H9 (cell line): ENCODE results near the gene ANKS1B. TPM values are rescaled to one million over a fixed set of nuclear protein-coding genes. Genes with fewer than 3 reads are reported as not detected.

ENCODE experiments used
- DNase-seq: peaks from one replicate; pipeline ENCODE4 v3.0.0-alpha.2; 2017
- H2AFZ ChIP-seq: one replicate; pipeline ENCODE4 v1.6.1; 2013; ENCODE audit warnings: mild to moderate bottlenecking, low read length, control low read depth, moderate library complexity
- H2AK5ac ChIP-seq: 2 replicates; pipeline ENCODE4 v1.6.1; 2013; ENCODE audit warnings: low read length, control low read depth, mixed read lengths; ENCODE audit not compliant: insufficient read length
- H2BK120ac ChIP-seq: one replicate; pipeline ENCODE4 v1.6.1; 2013; ENCODE audit warnings: low read depth, mild to moderate bottlenecking, low read length, control low read depth, inconsistent platforms; ENCODE audit not compliant: poor library complexity, severe bottlenecking
- H2BK12ac ChIP-seq: 2 replicates; pipeline ENCODE4 v1.6.1; 2013; ENCODE audit warnings: low read length, control low read depth, mixed read lengths, low read depth; ENCODE audit not compliant: insufficient read length
- H2BK15ac ChIP-seq: 2 replicates; pipeline ENCODE4 v1.6.1; 2013; ENCODE audit warnings: low read depth, low read length, control low read depth
- H2BK20ac ChIP-seq: one replicate; pipeline ENCODE4 v1.6.1; 2013; ENCODE audit warnings: low read depth, mild to moderate bottlenecking, low read length, control low read depth, inconsistent platforms; ENCODE audit not compliant: poor library complexity, severe bottlenecking
- H2BK5ac ChIP-seq: 2 replicates; pipeline ENCODE4 v1.6.1; 2013; ENCODE audit warnings: low read length, control low read depth, mixed read lengths; ENCODE audit not compliant: insufficient read length
- H3K14ac ChIP-seq: 2 replicates; pipeline ENCODE4 v1.6.1; 2013; ENCODE audit warnings: low read length, control low read depth; ENCODE audit not compliant: insufficient read depth
- H3K18ac ChIP-seq: 2 replicates; pipeline ENCODE4 v1.6.1; 2013; ENCODE audit warnings: low read depth, mild to moderate bottlenecking, mixed read lengths, low read length, control low read depth; ENCODE audit not compliant: insufficient read length
- H3K23ac ChIP-seq: 2 replicates; pipeline ENCODE4 v1.6.1; 2013; ENCODE audit warnings: low read length, control low read depth, mixed read lengths, low read depth; ENCODE audit not compliant: insufficient read length
- H3K23me2 ChIP-seq: 2 replicates; pipeline ENCODE4 v1.6.1; 2013; ENCODE audit warnings: low read depth, mild to moderate bottlenecking, mixed read lengths, low read length, control low read depth; ENCODE audit not compliant: insufficient read length, poor library complexity, severe bottlenecking
- H3K27ac ChIP-seq: 2 replicates; pipeline ENCODE4 v1.5.1; 2013; ENCODE audit warnings: low read length, control low read depth, mixed read lengths, low read depth; ENCODE audit not compliant: insufficient read length
- H3K27me3 ChIP-seq: 2 replicates; pipeline ENCODE4 v1.6.1; 2013; ENCODE audit warnings: low read length, control low read depth, inconsistent platforms; ENCODE audit not compliant: insufficient read depth
- H3K4ac ChIP-seq: 2 replicates; pipeline ENCODE4 v1.6.1; 2013; ENCODE audit warnings: low read depth, mild to moderate bottlenecking, control low read depth, inconsistent platforms, low read length, moderate library complexity
- H3K4me1 ChIP-seq: 2 replicates; pipeline ENCODE4 v1.6.1; 2013; ENCODE audit warnings: low read length, control low read depth, inconsistent platforms; ENCODE audit not compliant: insufficient read depth
- H3K4me2 ChIP-seq: 2 replicates; pipeline ENCODE4 v1.6.1; 2013; ENCODE audit warnings: low read length, control low read depth, mixed read lengths; ENCODE audit not compliant: insufficient read length, insufficient read depth
- H3K56ac ChIP-seq: 2 replicates; pipeline ENCODE4 v1.6.1; 2013; ENCODE audit warnings: low read depth, mild to moderate bottlenecking, mixed read lengths, low read length, control low read depth; ENCODE audit not compliant: insufficient read length
- H3K79me1 ChIP-seq: 2 replicates; pipeline ENCODE4 v1.6.1; 2013; ENCODE audit warnings: low read depth, mild to moderate bottlenecking, moderate library complexity, low read length, control low read depth, inconsistent platforms; ENCODE audit not compliant: insufficient read depth, poor library complexity, severe bottlenecking
- H3K79me2 ChIP-seq: 2 replicates; pipeline ENCODE4 v1.6.1; 2013; ENCODE audit warnings: low read length, control low read depth, inconsistent platforms; ENCODE audit not compliant: insufficient read depth
- H3K9ac ChIP-seq: 2 replicates; pipeline ENCODE4 v1.6.1; 2013; ENCODE audit warnings: low read length, control low read depth, mixed read lengths; ENCODE audit not compliant: insufficient read length; ENCODE audit errors: extremely low read depth
- H3K9me3 ChIP-seq: one replicate; pipeline ENCODE4 v1.6.1; 2013; ENCODE audit warnings: low read depth, low read length, inconsistent platforms; ENCODE audit not compliant: control insufficient read depth
- H3T11ph ChIP-seq: one replicate; pipeline ENCODE4 v1.6.1; 2013; ENCODE audit warnings: mild to moderate bottlenecking, low read length, control low read depth, inconsistent platforms
- H4K20me1 ChIP-seq: one replicate; pipeline ENCODE4 v1.6.1; 2013; ENCODE audit not compliant: control insufficient read depth, insufficient read length, insufficient read depth
- H4K5ac ChIP-seq: 2 replicates; pipeline ENCODE4 v1.6.1; 2013; ENCODE audit warnings: low read depth, mild to moderate bottlenecking, mixed read lengths, low read length, control low read depth; ENCODE audit not compliant: insufficient read length
- H4K8ac ChIP-seq: replicated peaks from 2 replicates; pipeline ENCODE4 v1.6.1; 2013; ENCODE audit warnings: low read length, control low read depth, mixed read lengths, low read depth; ENCODE audit not compliant: insufficient read length
- H4K91ac ChIP-seq: 2 replicates; pipeline ENCODE4 v1.6.1; 2013; ENCODE audit warnings: low read depth, mild to moderate bottlenecking, moderate library complexity, mixed read lengths, low read length, control low read depth; ENCODE audit not compliant: insufficient read length
- H3K27ac Mint-ChIP-seq, 3 experiments: 2 replicates in 2 of 3; 3 replicates in 1 of 3; pipeline ENCODE4 v1.8.0; 2020 to 2021; ENCODE audit warnings: mixed read lengths in 3 of 3, mild to moderate bottlenecking in 1 of 3, moderate library complexity in 1 of 3
- H3K27me3 Mint-ChIP-seq: 2 replicates; pipeline ENCODE4 v1.8.0; 2021; ENCODE audit warnings: low read depth, mild to moderate bottlenecking, moderate library complexity, mixed read lengths
- H3K36me3 Mint-ChIP-seq, 3 experiments: 2 replicates in 2 of 3; 3 replicates in 1 of 3; pipeline ENCODE4 v1.8.0; 2020 to 2021; ENCODE audit warnings: low read depth in 3 of 3, mixed read lengths in 3 of 3; ENCODE audit not compliant: insufficient read depth in 1 of 3
- H3K4me1 Mint-ChIP-seq, 2 experiments: 2 replicates each; pipeline ENCODE4 v1.8.0; 2020; ENCODE audit warnings: mixed read lengths in 2 of 2
- H3K4me3 Mint-ChIP-seq, 2 experiments: 2 replicates in 1 of 2; 3 replicates in 1 of 2; pipeline ENCODE4 v1.8.0; 2020 to 2021; ENCODE audit warnings: mild to moderate bottlenecking in 2 of 2, mixed read lengths in 2 of 2, moderate library complexity in 1 of 2
- H3K9me3 Mint-ChIP-seq, 2 experiments: 2 replicates in 1 of 2; 3 replicates in 1 of 2; pipeline ENCODE4 v1.8.0; 2020; ENCODE audit warnings: mild to moderate bottlenecking in 2 of 2, mixed read lengths in 2 of 2, moderate library complexity in 1 of 2
- WGBS: extraction: QIAGEN DNeasy Blood & Tissue Kit; methylation state at CpG from one replicate; pipeline ENCODE4 v1.1.7; 2013; ENCODE audit warnings: missing lambda C conversion rate, low lambda C conversion rate, mixed read lengths; ENCODE audit not compliant: insufficient read length; ENCODE audit errors: extremely low coverage; 5-methylcytosine and 5-hydroxymethylcytosine counted together
- total RNA-seq: library from RNA; stranded (reverse); gene quantifications from 2 replicates; pipeline ENCODE4 v1.2.1, GENCODE V29; 2021
- TF ChIP-seq, protein P1 (sequence below): fragments of 200-600 bp; sonication (generic); conservative IDR thresholded peaks from 3 replicates; pipeline ENCODE4 v1.8.0; 2021; ENCODE audit warnings: antibody characterized with exemption, mild to moderate bottlenecking

ANKS1B gene
- total RNA-seq, 1 experiment from 2014 or later: 4.1 TPM

DNA sequence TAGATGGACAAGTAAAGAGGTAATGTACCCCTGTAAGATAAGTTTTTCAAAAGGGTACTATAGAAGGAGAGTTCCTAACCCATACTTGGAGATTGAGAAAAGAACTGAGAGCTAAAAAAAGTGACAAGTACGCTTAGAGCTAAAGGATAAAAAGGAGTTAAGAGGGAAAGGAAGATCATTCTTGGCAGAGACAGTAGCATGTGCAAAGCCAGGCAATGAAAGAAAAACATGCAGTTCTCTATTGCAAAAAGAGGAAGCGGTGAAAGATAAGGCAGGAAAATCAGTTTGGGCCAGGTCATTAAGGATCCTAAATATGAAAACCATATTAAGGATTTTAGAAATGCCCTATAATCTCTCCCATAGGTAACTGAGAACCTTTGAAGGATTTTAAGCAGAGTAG, 837.6 kb downstream of the ANKS1B start:
- H2BK5ac ChIP-seq: no peak overlapping the region
- no peak overlapping the region for H3T11ph ChIP-seq
- no peak overlapping the region for H3K4me2 ChIP-seq
- H3K9me3 Mint-ChIP-seq: peaks cover 4% of the 10 kb centered on the region in 2 experiments; a peak in 4 of 5 replicates
- DNase-seq: no peak
- H2BK20ac ChIP-seq: no peak overlapping the region
- H3K56ac ChIP-seq: no peak overlapping the region
- no peak overlapping the region for H4K91ac ChIP-seq
- no peak overlapping the region for H3K14ac ChIP-seq
- no peaks in the 10 kb centered on the region for H4K20me1 ChIP-seq
- no peaks in the 10 kb centered on the region for H3K4me1 Mint-ChIP-seq
- no peak overlapping the region for H3K27ac ChIP-seq
- no peak overlapping the region for H3K9ac ChIP-seq
- no peak overlapping the region for H2BK15ac ChIP-seq
- peaks cover 4 to 5% (median 5%) of the 10 kb centered on the region in 3 experiments; a peak in 5 of 7 replicates for H3K36me3 Mint-ChIP-seq
- no peak overlapping the region for H4K5ac ChIP-seq
- no peaks in the 10 kb centered on the region; the same call in 1 of the 2 replicates for H3K4me1 ChIP-seq
- WGBS: no CpG with 5 or more reads among the region's 2 CpGs
- TF ChIP-seq, protein P1, sequence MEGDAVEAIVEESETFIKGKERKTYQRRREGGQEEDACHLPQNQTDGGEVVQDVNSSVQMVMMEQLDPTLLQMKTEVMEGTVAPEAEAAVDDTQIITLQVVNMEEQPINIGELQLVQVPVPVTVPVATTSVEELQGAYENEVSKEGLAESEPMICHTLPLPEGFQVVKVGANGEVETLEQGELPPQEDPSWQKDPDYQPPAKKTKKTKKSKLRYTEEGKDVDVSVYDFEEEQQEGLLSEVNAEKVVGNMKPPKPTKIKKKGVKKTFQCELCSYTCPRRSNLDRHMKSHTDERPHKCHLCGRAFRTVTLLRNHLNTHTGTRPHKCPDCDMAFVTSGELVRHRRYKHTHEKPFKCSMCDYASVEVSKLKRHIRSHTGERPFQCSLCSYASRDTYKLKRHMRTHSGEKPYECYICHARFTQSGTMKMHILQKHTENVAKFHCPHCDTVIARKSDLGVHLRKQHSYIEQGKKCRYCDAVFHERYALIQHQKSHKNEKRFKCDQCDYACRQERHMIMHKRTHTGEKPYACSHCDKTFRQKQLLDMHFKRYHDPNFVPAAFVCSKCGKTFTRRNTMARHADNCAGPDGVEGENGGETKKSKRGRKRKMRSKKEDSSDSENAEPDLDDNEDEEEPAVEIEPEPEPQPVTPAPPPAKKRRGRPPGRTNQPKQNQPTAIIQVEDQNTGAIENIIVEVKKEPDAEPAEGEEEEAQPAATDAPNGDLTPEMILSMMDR: no peak
- H3K23ac ChIP-seq: no peak overlapping the region
- H4K8ac ChIP-seq: no peak overlapping the region
- H3K9me3 ChIP-seq: no peaks in the 10 kb centered on the region
- H3K27ac Mint-ChIP-seq: no peak overlapping the region
- no peak overlapping the region for H2BK12ac ChIP-seq
- H3K79me2 ChIP-seq: no peaks in the 10 kb centered on the region
- H2AK5ac ChIP-seq: no peak overlapping the region
- H3K4me3 Mint-ChIP-seq: no peak overlapping the region
- H3K4ac ChIP-seq: no peak overlapping the region
- H3K18ac ChIP-seq: no peak overlapping the region
- H3K27me3 ChIP-seq: no peaks in the 10 kb centered on the region
- no peak overlapping the region for H2AFZ ChIP-seq
- no peaks in the 10 kb centered on the region for H3K27me3 Mint-ChIP-seq
- H3K23me2 ChIP-seq: no peaks in the 10 kb centered on the region
- no peak overlapping the region for H2BK120ac ChIP-seq
- H3K79me1 ChIP-seq: no peaks in the 10 kb centered on the region
